Mesendoderm (in vitro differentiated cells): ENCODE data around the gene CDK6.

Experiments used
- DNase-seq: peaks from one replicate; pipeline ENCODE4 v3.0.0; 2013
- H2AK5ac ChIP-seq: 2 replicates; pipeline ENCODE4 v1.6.1; 2013; ENCODE audit warnings: low read length, inconsistent platforms
- H2BK120ac ChIP-seq: 2 replicates; pipeline ENCODE4 v1.6.1; 2013; ENCODE audit warnings: low read depth, mild to moderate bottlenecking, low read length, moderate library complexity, mixed read lengths
- H2BK15ac ChIP-seq: replicated peaks from 2 replicates; pipeline ENCODE4 v1.6.1; 2013; ENCODE audit warnings: low read depth, mild to moderate bottlenecking, moderate library complexity
- H2BK5ac ChIP-seq: 2 replicates; pipeline ENCODE4 v1.6.1; 2013; ENCODE audit warnings: low read length, inconsistent platforms
- H3K18ac ChIP-seq: 2 replicates; pipeline ENCODE4 v1.6.1; 2013; ENCODE audit warnings: mild to moderate bottlenecking, low read length, mixed read lengths
- H3K23ac ChIP-seq: one replicate; pipeline ENCODE4 v1.6.1; 2013; ENCODE audit warnings: low read length
- H3K27ac ChIP-seq: 2 replicates; pipeline ENCODE4 v1.5.1; 2013; ENCODE audit warnings: low read depth, mild to moderate bottlenecking, inconsistent platforms, low read length, moderate library complexity
- H3K27me3 ChIP-seq: 2 replicates; pipeline ENCODE4 v1.6.1; 2013; ENCODE audit warnings: low read length, control low read depth, mild to moderate bottlenecking, inconsistent platforms; ENCODE audit not compliant: insufficient read depth, poor library complexity
- H3K36me3 ChIP-seq: 2 replicates; pipeline ENCODE4 v1.6.1; 2013; ENCODE audit warnings: low read length, inconsistent platforms; ENCODE audit not compliant: control insufficient read depth, insufficient read depth
- H3K4ac ChIP-seq: one replicate; pipeline ENCODE4 v1.6.1; 2013; ENCODE audit warnings: low read depth, mild to moderate bottlenecking, low read length, moderate library complexity
- H3K4me1 ChIP-seq: 2 replicates; pipeline ENCODE4 v1.6.1; 2013; ENCODE audit warnings: low read depth, low read length, inconsistent platforms; ENCODE audit not compliant: control insufficient read depth
- H3K4me2 ChIP-seq: 2 replicates; pipeline ENCODE4 v1.6.1; 2013; ENCODE audit warnings: low read length
- H3K4me3 ChIP-seq: 2 replicates; pipeline ENCODE4 v1.5.1; 2013; ENCODE audit warnings: mild to moderate bottlenecking, low read length
- H3K56ac ChIP-seq: one replicate; pipeline ENCODE4 v1.6.1; 2013; ENCODE audit warnings: low read length
- H3K79me1 ChIP-seq: 2 replicates; pipeline ENCODE4 v1.6.1; 2013; ENCODE audit warnings: low read length, inconsistent platforms
- H3K79me2 ChIP-seq: 2 replicates; pipeline ENCODE4 v1.6.1; 2013; ENCODE audit warnings: mild to moderate bottlenecking, low read length; ENCODE audit not compliant: control insufficient read depth, insufficient read depth
- H3K9ac ChIP-seq: 2 replicates; pipeline ENCODE4 v1.6.1; 2013; ENCODE audit warnings: low read length, inconsistent platforms
- H4K5ac ChIP-seq: one replicate; pipeline ENCODE4 v1.6.1; 2013; ENCODE audit warnings: low read length
- H4K8ac ChIP-seq: one replicate; pipeline ENCODE4 v1.6.1; 2013; ENCODE audit warnings: low read depth, mild to moderate bottlenecking, control low read depth, low read length, moderate library complexity
- WGBS: extraction: QIAGEN DNeasy Blood & Tissue Kit; methylation state at CpG from one replicate; pipeline ENCODE4 v1.1.7; 2013; ENCODE audit warnings: low lambda C conversion rate, missing lambda C conversion rate; ENCODE audit not compliant: insufficient coverage; ENCODE audit errors: extremely low coverage; 5-methylcytosine and 5-hydroxymethylcytosine counted together

The CDK6 gene

DNA sequence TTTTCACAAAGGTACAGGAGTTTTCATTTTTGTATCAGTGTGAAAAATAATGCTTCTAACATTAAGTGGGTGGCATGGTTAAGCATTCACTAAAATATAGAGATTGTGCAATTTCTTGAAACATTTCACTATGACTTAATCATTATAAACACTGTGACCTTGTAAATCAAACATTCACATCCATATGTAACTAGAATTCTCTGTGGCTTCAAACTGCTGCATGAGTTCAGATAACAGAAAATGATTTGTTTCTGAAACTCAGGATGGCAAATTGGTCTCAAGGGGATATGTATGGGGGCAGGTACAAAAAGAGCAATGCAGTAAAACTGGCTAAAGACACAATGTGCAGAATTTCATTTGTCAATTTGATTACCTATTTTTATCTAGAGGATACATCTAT is 250.0 kb downstream of the CDK6 start:
- H3K9ac ChIP-seq: no peak overlapping the region
- H4K8ac ChIP-seq: no peak overlapping the region
- no peak overlapping the region for H3K4ac ChIP-seq
- H2AK5ac ChIP-seq: no peak overlapping the region
- H2BK5ac ChIP-seq: no peak overlapping the region
- H3K4me3 ChIP-seq: no peak overlapping the region
- H3K18ac ChIP-seq: no peak overlapping the region
- no peak for DNase-seq
- peaks cover 3% of the 10 kb centered on the region for H3K27me3 ChIP-seq
- H3K27ac ChIP-seq: no peak overlapping the region
- no peak overlapping the region for H4K5ac ChIP-seq
- H3K79me1 ChIP-seq: peaks cover 5% of the 10 kb centered on the region
- no peaks in the 10 kb centered on the region for H3K4me1 ChIP-seq
- H3K23ac ChIP-seq: no peak overlapping the region
- H3K79me2 ChIP-seq: peaks cover 57% of the 10 kb centered on the region
- no peak overlapping the region for H2BK120ac ChIP-seq
- H3K56ac ChIP-seq: no peak overlapping the region
- H2BK15ac ChIP-seq: no peak overlapping the region
- H3K4me2 ChIP-seq: no peak overlapping the region
- no peaks in the 10 kb centered on the region for H3K36me3 ChIP-seq

DNA sequence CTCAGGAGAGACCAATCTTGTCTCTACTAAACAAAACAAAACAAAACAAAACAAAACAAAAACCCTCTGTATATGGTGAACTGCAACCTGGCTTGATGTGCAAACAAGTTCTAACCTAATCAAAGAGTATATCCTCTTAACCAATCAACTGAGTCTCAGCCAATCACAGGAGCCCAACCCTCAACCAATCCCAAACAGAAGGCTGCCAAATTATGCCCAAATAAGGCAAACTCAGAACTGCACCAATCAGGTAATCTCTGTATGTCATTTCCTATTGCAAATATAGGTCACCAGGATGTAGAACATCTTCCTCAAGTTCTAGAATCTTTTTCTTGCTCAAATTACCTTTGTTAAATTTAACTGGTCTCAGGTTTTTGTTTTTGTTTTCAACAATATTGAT is 251.4 kb downstream of the CDK6 start:
- Histone ChIP-seq H2BK15ac (no peak overlapping the region), H3K4ac (no peak overlapping the region), H3K36me3 (no peaks in the 10 kb centered on the region), H2BK5ac (no peak overlapping the region), H3K27ac (no peak overlapping the region), H3K56ac (no peak overlapping the region), H3K4me1 (no peaks in the 10 kb centered on the region), H2BK120ac (no peak overlapping the region), H3K18ac (no peak overlapping the region), H3K79me1 (peaks cover 6% of the 10 kb centered on the region), H2AK5ac (no peak overlapping the region), H3K79me2 (peaks cover 59% of the 10 kb centered on the region), H3K9ac (no peak overlapping the region), H3K27me3 (no peaks in the 10 kb centered on the region), H3K4me3 (no peak overlapping the region), H3K23ac (no peak overlapping the region), H3K4me2 (no peak overlapping the region), H4K8ac (no peak overlapping the region), H4K5ac (no peak overlapping the region)
- DNase-seq: peak; percentile 44

DNA sequence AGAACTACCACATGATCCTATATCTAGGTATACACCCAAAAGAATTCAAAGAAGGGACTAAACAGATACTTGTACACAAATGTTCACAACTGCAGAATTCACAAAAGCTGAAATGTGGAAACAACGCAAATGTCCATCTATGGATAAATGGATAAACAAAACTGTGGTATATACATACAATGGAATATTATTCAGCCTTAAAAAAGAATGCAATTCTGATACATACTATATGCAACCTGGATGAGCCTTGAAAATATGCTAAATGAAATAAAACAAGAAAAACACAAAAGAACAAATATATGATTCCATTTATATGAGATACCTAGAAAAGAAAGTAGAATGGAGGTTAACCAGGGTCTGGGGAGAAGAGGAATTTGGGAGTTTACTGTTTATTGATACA is 253.4 kb downstream of the CDK6 start:
- WGBS: no CpG with 5 or more reads among the region's 1 CpG
- H2AK5ac ChIP-seq: no peak overlapping the region

DNA sequence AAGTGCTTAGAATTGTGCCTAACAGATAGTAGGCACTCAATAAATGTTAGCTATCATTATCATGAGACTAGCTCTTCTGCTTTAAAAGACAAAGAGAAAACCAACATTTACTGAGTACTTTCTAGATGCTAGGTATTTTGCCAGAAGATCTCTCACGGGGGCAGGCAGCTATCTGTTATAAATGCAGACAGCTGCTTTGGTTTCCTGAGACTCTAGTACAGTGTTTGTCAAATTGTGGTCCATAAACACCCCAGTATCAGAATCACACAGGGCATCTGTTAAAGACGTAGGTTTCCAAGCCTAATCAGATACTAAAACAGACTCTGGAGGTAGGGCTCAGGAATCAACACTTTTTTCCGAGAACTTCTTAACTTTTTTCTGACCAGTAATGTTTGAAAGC is 260.1 kb downstream of the CDK6 start:
- H3K18ac ChIP-seq: no peak overlapping the region
- no peak overlapping the region for H3K23ac ChIP-seq
- H4K5ac ChIP-seq: no peak overlapping the region
- H3K4ac ChIP-seq: no peak overlapping the region
- H3K4me1 ChIP-seq: no peaks in the 10 kb centered on the region
- peaks cover 2% of the 10 kb centered on the region for H3K79me1 ChIP-seq
- no peak overlapping the region for H3K9ac ChIP-seq
- no peaks in the 10 kb centered on the region for H3K27me3 ChIP-seq
- H4K8ac ChIP-seq: no peak overlapping the region
- no peak for DNase-seq
- H3K27ac ChIP-seq: no peak overlapping the region
- no peaks in the 10 kb centered on the region for H3K36me3 ChIP-seq
- no peak overlapping the region for H2BK120ac ChIP-seq
- no peak overlapping the region for H2BK15ac ChIP-seq
- no peak overlapping the region for H3K4me2 ChIP-seq
- H2AK5ac ChIP-seq: no peak overlapping the region
- H3K79me2 ChIP-seq: peaks cover 2% of the 10 kb centered on the region
- H3K56ac ChIP-seq: no peak overlapping the region
- H2BK5ac ChIP-seq: no peak overlapping the region
- no peak overlapping the region for H3K4me3 ChIP-seq
- no CpG with 5 or more reads among the region's 3 CpGs for WGBS

More for the DNA sequence above, 253.4 kb downstream of the CDK6 start:
- Histone ChIP-seq H2BK5ac (no peak overlapping the region), H4K5ac (no peak overlapping the region), H4K8ac (no peak overlapping the region), H3K4me2 (no peak overlapping the region), H3K4me1 (no peaks in the 10 kb centered on the region), H2BK15ac (no peak overlapping the region), H3K9ac (no peak overlapping the region), H2BK120ac (no peak overlapping the region), H3K27ac (no peak overlapping the region), H3K79me2 (peaks cover 39% of the 10 kb centered on the region), H3K4ac (no peak overlapping the region), H3K4me3 (no peak overlapping the region), H3K27me3 (no peaks in the 10 kb centered on the region), H3K79me1 (peaks cover 3% of the 10 kb centered on the region), H3K23ac (no peak overlapping the region), H3K56ac (no peak overlapping the region), H3K36me3 (no peaks in the 10 kb centered on the region), H3K18ac (no peak overlapping the region)
- DNase-seq: no peak

DNA sequence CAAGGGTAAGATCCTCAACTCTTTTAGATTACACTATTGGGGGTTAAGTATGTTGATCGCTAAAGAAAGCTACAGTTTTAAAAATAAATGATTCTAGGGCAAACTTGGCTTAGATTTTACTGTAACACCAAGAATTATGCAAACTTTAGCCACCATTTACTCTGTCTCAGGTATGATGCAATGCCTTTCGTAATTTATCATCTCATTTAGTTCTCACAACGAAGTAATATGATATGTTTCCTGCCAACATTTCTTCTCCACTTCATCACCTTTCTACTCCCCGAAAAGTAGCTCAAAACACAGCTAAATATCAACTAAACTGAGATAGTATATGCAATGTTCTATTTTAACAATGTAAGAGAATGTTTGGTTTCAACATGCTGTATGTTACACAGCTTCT is 267.2 kb downstream of the CDK6 start:
- H2BK5ac ChIP-seq: no peak overlapping the region
- WGBS: 100% methylated on average over 1 of the region's 4 CpGs

DNA sequence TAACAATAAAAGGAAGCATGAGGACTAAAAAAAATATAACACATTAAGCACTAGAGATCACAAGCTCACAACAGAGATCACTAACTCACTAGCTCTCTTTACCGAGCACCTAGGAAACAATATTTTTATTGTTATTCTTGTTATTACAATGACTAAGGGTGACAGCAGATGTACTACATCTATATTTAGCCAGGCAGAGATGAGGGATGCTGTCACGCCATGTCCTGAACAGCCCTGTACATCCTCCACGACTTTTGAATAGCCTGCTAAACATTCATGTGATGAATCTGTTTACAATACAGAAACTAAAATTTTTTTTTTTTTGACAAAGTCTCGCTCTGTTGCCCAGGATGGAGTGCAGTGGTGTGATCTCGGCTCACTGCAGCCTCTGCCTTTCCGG is 268.9 kb downstream of the CDK6 start:
- Histone ChIP-seq H3K27me3 (no peaks in the 10 kb centered on the region), H4K5ac (no peak overlapping the region), H3K23ac (no peak overlapping the region), H2BK15ac (no peak overlapping the region), H3K79me2 (no peaks in the 10 kb centered on the region), H3K9ac (no peak overlapping the region), H3K4me2 (no peak overlapping the region), H3K18ac (no peak overlapping the region), H3K36me3 (peaks cover 2% of the 10 kb centered on the region), H3K4ac (no peak overlapping the region), H3K56ac (no peak overlapping the region), H3K4me3 (no peak overlapping the region), H3K27ac (no peak overlapping the region), H2BK120ac (no peak overlapping the region), H2AK5ac (no peak overlapping the region), H3K4me1 (no peaks in the 10 kb centered on the region), H2BK5ac (no peak overlapping the region), H3K79me1 (no peaks in the 10 kb centered on the region), H4K8ac (no peak overlapping the region)
- no peak for DNase-seq
- WGBS: no CpG with 5 or more reads among the region's 6 CpGs

More for the DNA sequence above, 267.2 kb downstream of the CDK6 start:
- no peak overlapping the region for H3K9ac ChIP-seq
- no peaks in the 10 kb centered on the region for H3K79me2 ChIP-seq
- no peaks in the 10 kb centered on the region for H3K79me1 ChIP-seq
- no peak overlapping the region for H3K23ac ChIP-seq
- no peak overlapping the region for H2BK120ac ChIP-seq
- no peak overlapping the region for H3K4ac ChIP-seq
- no peak overlapping the region for H3K4me3 ChIP-seq
- DNase-seq: no peak
- H4K8ac ChIP-seq: no peak overlapping the region
- H2AK5ac ChIP-seq: no peak overlapping the region
- H3K56ac ChIP-seq: no peak overlapping the region
- no peak overlapping the region for H2BK15ac ChIP-seq
- peaks cover 2% of the 10 kb centered on the region for H3K36me3 ChIP-seq
- H4K5ac ChIP-seq: no peak overlapping the region
- no peaks in the 10 kb centered on the region for H3K4me1 ChIP-seq
- no peaks in the 10 kb centered on the region for H3K27me3 ChIP-seq
- no peak overlapping the region for H3K18ac ChIP-seq
- no peak overlapping the region for H3K27ac ChIP-seq
- no peak overlapping the region for H3K4me2 ChIP-seq
